WTC11 (cell line): ENCODE data around the gene LBH.

Experiments used
- JUN ChIP-seq: sonication (generic); formaldehyde crosslinking; IDR thresholded peaks from 2 replicates; pipeline ENCODE4 v1.8.0; 2023; ENCODE audit warnings: mild to moderate bottlenecking, missing genetic modification reagents
- NFE2L1 ChIP-seq: sonication (generic); formaldehyde crosslinking; IDR thresholded peaks from 2 replicates; pipeline ENCODE4 v1.8.1; 2023; ENCODE audit warnings: missing genetic modification reagents
- RELA ChIP-seq: sonication (generic); formaldehyde crosslinking; IDR thresholded peaks from 2 replicates; pipeline ENCODE4 v1.8.1; 2022; ENCODE audit warnings: missing genetic modification reagents, mild to moderate bottlenecking, borderline replicate concordance
- TF ChIP-seq, protein P1 (sequence below): fragments of 200-600 bp; IDR thresholded peaks from 2 replicates; pipeline ENCODE4 v1.8.0; 2022; ENCODE audit warnings: antibody characterized with exemption
- TF ChIP-seq, protein P2 (sequence below): sonication (generic); formaldehyde crosslinking; IDR thresholded peaks from 2 replicates; pipeline ENCODE4 v1.8.0; 2022; ENCODE audit warnings: mild to moderate bottlenecking, missing genetic modification reagents

DNA sequence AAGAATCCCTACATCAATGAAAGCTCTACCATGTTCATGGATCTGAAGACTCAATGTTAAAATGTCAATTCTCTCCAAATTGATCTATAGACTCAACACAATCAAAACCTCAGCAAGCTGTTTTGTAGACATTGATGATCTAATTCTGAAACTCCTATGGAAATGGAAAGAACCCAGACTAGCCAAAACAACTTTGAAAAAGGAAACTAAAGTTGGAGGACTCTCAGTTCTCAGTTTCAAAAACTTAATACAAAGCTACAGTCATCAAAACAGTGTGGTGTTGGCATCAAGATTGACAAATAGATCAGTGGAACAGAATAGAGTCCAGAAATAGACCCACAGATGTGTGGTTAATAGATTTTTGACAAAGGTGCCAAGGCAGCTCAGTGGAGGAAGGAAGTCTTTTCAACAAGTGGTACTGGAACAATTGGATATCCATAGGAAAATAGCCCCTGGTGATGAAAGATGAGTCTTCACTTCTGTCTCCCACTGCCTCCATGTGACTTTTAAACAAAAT is 30.4 kb downstream of the LBH start:
- TF ChIP-seq, protein P1, sequence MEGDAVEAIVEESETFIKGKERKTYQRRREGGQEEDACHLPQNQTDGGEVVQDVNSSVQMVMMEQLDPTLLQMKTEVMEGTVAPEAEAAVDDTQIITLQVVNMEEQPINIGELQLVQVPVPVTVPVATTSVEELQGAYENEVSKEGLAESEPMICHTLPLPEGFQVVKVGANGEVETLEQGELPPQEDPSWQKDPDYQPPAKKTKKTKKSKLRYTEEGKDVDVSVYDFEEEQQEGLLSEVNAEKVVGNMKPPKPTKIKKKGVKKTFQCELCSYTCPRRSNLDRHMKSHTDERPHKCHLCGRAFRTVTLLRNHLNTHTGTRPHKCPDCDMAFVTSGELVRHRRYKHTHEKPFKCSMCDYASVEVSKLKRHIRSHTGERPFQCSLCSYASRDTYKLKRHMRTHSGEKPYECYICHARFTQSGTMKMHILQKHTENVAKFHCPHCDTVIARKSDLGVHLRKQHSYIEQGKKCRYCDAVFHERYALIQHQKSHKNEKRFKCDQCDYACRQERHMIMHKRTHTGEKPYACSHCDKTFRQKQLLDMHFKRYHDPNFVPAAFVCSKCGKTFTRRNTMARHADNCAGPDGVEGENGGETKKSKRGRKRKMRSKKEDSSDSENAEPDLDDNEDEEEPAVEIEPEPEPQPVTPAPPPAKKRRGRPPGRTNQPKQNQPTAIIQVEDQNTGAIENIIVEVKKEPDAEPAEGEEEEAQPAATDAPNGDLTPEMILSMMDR = no peak
- TF ChIP-seq NFE2L1 (CRISPR knock-in tag) (no peak), JUN (CRISPR knock-in tag) (no peak), RELA (CRISPR knock-in tag) (no peak)
- TF ChIP-seq, protein P2, sequence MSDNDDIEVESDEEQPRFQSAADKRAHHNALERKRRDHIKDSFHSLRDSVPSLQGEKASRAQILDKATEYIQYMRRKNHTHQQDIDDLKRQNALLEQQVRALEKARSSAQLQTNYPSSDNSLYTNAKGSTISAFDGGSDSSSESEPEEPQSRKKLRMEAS (CRISPR knock-in tag) = no peak
